Tibial nerve (tissue), 4 donors: ENCODE data around the gene HYDIN. TPM values are rescaled to one million over a fixed set of nuclear protein-coding genes. Genes with fewer than 3 reads are reported as not detected.

Experiments used
- DNase-seq, 2 donors: peaks; one replicate each; pipeline ENCODE4 v3.0.0-alpha.2; 2019; ENCODE audit warnings: low spot score in 2 of 2
- H3K27ac ChIP-seq, 4 donors: fragments of 200-600 bp; sonication (generic) in 3 of 4; one replicate each; pipeline ENCODE4 v1.5.1; 2017 to 2019; ENCODE audit warnings: mild to moderate bottlenecking in 1 of 4
- H3K27me3 ChIP-seq, 2 donors: fragments of 200-600 bp; sonication (generic) in 1 of 2; one replicate each; pipeline versions ENCODE4 v1.5.1 to v1.6.0; 2017 to 2019
- H3K36me3 ChIP-seq, 3 donors: fragments of 200-600 bp; sonication (generic); one replicate each; pipeline ENCODE4 v1.5.1; 2018 to 2019
- H3K4me1 ChIP-seq, 4 donors: fragments of 200-600 bp; sonication (generic) in 3 of 4; one replicate each; pipeline ENCODE4 v1.5.1; 2017 to 2019
- H3K4me3 ChIP-seq, 4 donors: fragments of 200-600 bp; sonication (generic) in 3 of 4; one replicate each; pipeline ENCODE4 v1.5.1; 2017 to 2019; ENCODE audit warnings: mild to moderate bottlenecking in 1 of 4, moderate library complexity in 1 of 4
- H3K9me3 ChIP-seq, 4 donors: fragments of 200-600 bp; sonication (generic) in 3 of 4; one replicate each; pipeline ENCODE4 v1.5.1; 2017 to 2019
- CTCF ChIP-seq, 5 experiments: fragments of 200-600 bp in 3 of 5; fragments of 450-650 bp in 2 of 5; sonication (generic) in 3 of 5; IDR thresholded peaks; one replicate each; pipeline ENCODE4 v1.5.1; 2016 to 2019; ENCODE audit warnings: antibody characterized with exemption in 5 of 5, mild to moderate bottlenecking in 3 of 5, moderate library complexity in 2 of 5
- EP300 ChIP-seq, 2 donors: sonication (generic); formaldehyde crosslinking; IDR thresholded peaks; one replicate each; pipeline ENCODE4 v1.6.1; 2017; ENCODE audit warnings: antibody characterized with exemption in 2 of 2, mild to moderate bottlenecking in 1 of 2
- POLR2A ChIP-seq, 2 donors: fragments of 450-650 bp; IDR thresholded peaks; one replicate each; pipeline ENCODE4 v1.6.1; 2017; ENCODE audit warnings: antibody characterized with exemption in 2 of 2, mild to moderate bottlenecking in 2 of 2, moderate library complexity in 2 of 2
- WGBS, 2 donors: methylation state at CpG; one replicate each; pipeline ENCODE4 v1.1.5; 2018; 5-methylcytosine and 5-hydroxymethylcytosine counted together
- total RNA-seq, 4 donors: library from RNA; depleted of rRNA; stranded (reverse); fragments of >200 nt; gene quantifications; one replicate each; pipeline ENCODE4 v1.1.0, GENCODE V29; 2016

HYDIN gene
- total RNA-seq, 4 donors from 2014 or later, result 0.21 to 3.1 (median 0.91) TPM

GRCh38 chr16:71262391-71262790 lies 31.9 kb upstream of the HYDIN start:
- no peak overlapping the region for H3K4me3 ChIP-seq
- WGBS, 2 donors, result 90% methylated on average over 5 of the region's 5 CpGs
- no peaks in the 10 kb centered on the region for H3K9me3 ChIP-seq
- H3K36me3 ChIP-seq, result no peaks in the 10 kb centered on the region
- H3K27ac ChIP-seq, result no peak overlapping the region
- no peak for TF ChIP-seq CTCF (IDR thresholded peaks at IDR 0.05)
- no peak for TF ChIP-seq POLR2A (IDR thresholded peaks at IDR 0.05)
- no peak for TF ChIP-seq EP300 (IDR thresholded peaks at IDR 0.05)
- no peak for DNase-seq
- no peaks in the 10 kb centered on the region for H3K4me1 ChIP-seq
- no peaks in the 10 kb centered on the region for H3K27me3 ChIP-seq

GRCh38 chr16:71260995-71261394 lies 30.5 kb upstream of the HYDIN start:
- TF ChIP-seq EP300 (IDR thresholded peaks at IDR 0.05) (no peak), POLR2A (IDR thresholded peaks at IDR 0.05) (no peak), CTCF (IDR thresholded peaks at IDR 0.05) (no peak)
- no peaks in the 10 kb centered on the region for H3K9me3 ChIP-seq
- no peak for DNase-seq
- H3K4me3 ChIP-seq, result no peak overlapping the region
- no peak overlapping the region for H3K27ac ChIP-seq
- H3K36me3 ChIP-seq, result no peaks in the 10 kb centered on the region
- H3K27me3 ChIP-seq, result no peaks in the 10 kb centered on the region
- no peaks in the 10 kb centered on the region for H3K4me1 ChIP-seq

- Histone ChIP-seq H3K4me3 (no peak overlapping the region), H3K27me3 (no peaks in the 10 kb centered on the region), H3K4me1 (peaks cover 0 to 7% (median 0%) of the 10 kb centered on the region in 4 donors), H3K36me3 (no peaks in the 10 kb centered on the region), H3K27ac (no peak overlapping the region), H3K9me3 (no peaks in the 10 kb centered on the region)
- DNase-seq, result no peak
- 73 to 79% methylated on average over 5 of the region's 5 CpGs for WGBS, 2 donors
- TF ChIP-seq POLR2A (IDR thresholded peaks at IDR 0.05) (no peak), EP300 (IDR thresholded peaks at IDR 0.05) (no peak), CTCF (IDR thresholded peaks at IDR 0.05) (no peak)
Observed at GRCh38 chr16:71259086-71259485, 28.6 kb upstream of the HYDIN start.

- Histone ChIP-seq H3K27ac (no peak overlapping the region), H3K4me3 (no peak overlapping the region), H3K4me1 (peaks cover 0 to 7% (median 0%) of the 10 kb centered on the region in 4 donors), H3K27me3 (no peaks in the 10 kb centered on the region), H3K36me3 (no peaks in the 10 kb centered on the region), H3K9me3 (no peaks in the 10 kb centered on the region)
- TF ChIP-seq CTCF (IDR thresholded peaks at IDR 0.05) (no peak), POLR2A (IDR thresholded peaks at IDR 0.05) (no peak), EP300 (IDR thresholded peaks at IDR 0.05) (no peak)
- DNase-seq, result peak in 1 of 2 donors; percentile 26
- 82 to 85% methylated on average over 1 of the region's 1 CpG for WGBS, 2 donors
Observed at GRCh38 chr16:71258372-71258771, 27.9 kb upstream of the HYDIN start.

GRCh38 chr16:71257768-71258167 lies 27.2 kb upstream of the HYDIN start:
- H3K4me1 ChIP-seq, result peaks cover 0 to 7% (median 0%) of the 10 kb centered on the region in 4 donors
- H3K27me3 ChIP-seq, result no peaks in the 10 kb centered on the region
- no peaks in the 10 kb centered on the region for H3K9me3 ChIP-seq
- no peak overlapping the region for H3K4me3 ChIP-seq
- H3K36me3 ChIP-seq, result no peaks in the 10 kb centered on the region
- TF ChIP-seq POLR2A (IDR thresholded peaks at IDR 0.05), result no peak
- 58 to 74% methylated on average over 1 of the region's 1 CpG for WGBS, 2 donors
- DNase-seq, result no peak
- H3K27ac ChIP-seq, result no peak overlapping the region

- Histone ChIP-seq H3K9me3 (no peaks in the 10 kb centered on the region), H3K27me3 (no peaks in the 10 kb centered on the region), H3K27ac (no peak overlapping the region), H3K4me1 (peaks cover 0 to 7% (median 0%) of the 10 kb centered on the region in 4 donors), H3K4me3 (no peak overlapping the region), H3K36me3 (no peaks in the 10 kb centered on the region)
- no peak for DNase-seq
- TF ChIP-seq POLR2A (IDR thresholded peaks at IDR 0.05) (no peak), CTCF (IDR thresholded peaks at IDR 0.05) (no peak), EP300 (IDR thresholded peaks at IDR 0.05) (no peak)
- WGBS, 2 donors, result 14 to 24% methylated on average over 6 of the region's 6 CpGs
Observed at GRCh38 chr16:71255721-71256120, 25.2 kb upstream of the HYDIN start.
